OCI-M2 (cell line): ENCODE results near the gene CBLN4.

Experiments used
- DNase-seq: peaks from one replicate; lab custom pipeline; 2025; ENCODE audit not compliant: unreplicated experiment; lab: John Stamatoyannopoulos, UW

Gene CBLN4

GRCh38 chr20:55947701-55948100 lies 57.6 kb downstream of the CBLN4 start:
- DNase-seq = no peak
